ENCODE measurements around the gene SORBS2. TPM values are rescaled to one million over a fixed set of nuclear protein-coding genes. Genes with fewer than 3 reads are reported as not detected.
A peak's percentile ranks its signal among the peaks of the same experiment; 100 is the strongest.

The SORBS2 gene
- total RNA-seq, 1 experiment from 2014 or later: 0.34 TPM

- Histone ChIP-seq H3K9me2 (ENCODE audit: insufficient read depth) (no peaks in the 10 kb centered on the region), H3K9ac (ENCODE audit: low read length) (no peak overlapping the region), H3K79me2 (ENCODE audit: insufficient read depth, low read length) (no peaks in the 10 kb centered on the region), H3K4me3 (replicated peaks in 1 of 2; ENCODE audit: low read depth in 1 of 2, low read length in 2 of 2) (0 out of 4 replicates have a peak overlapping the region, but pooled peaks of 1 of the 2 experiments have one; percentile 76), H2AFZ (ENCODE audit: low read depth, low read length, poor library complexity, severe bottlenecking) (peak overlapping the region; percentile 81), H3K27ac (ENCODE audit: low read depth, low read length) (no peak overlapping the region), H3K9me3 (ENCODE audit: control insufficient read depth in 1 of 2, insufficient read depth in 1 of 2, low read depth in 1 of 2, low read length in 2 of 2) (no peaks in the 10 kb centered on the region), H3K4me2 (ENCODE audit: low read length) (peak overlapping the region; percentile 93), H3K27me3 (ENCODE audit: insufficient read depth, low read length) (no peaks in the 10 kb centered on the region), H3K4me1 (ENCODE audit: control insufficient read depth in 1 of 2, insufficient read depth in 2 of 2, low read length in 2 of 2) (peaks cover 2 to 13% of the 10 kb centered on the region in 2 experiments; a peak in 2 of 4 replicates), H3K36me3 (ENCODE audit: control insufficient read depth in 1 of 2, insufficient read depth in 2 of 2, low read length in 2 of 2) (no peaks in the 10 kb centered on the region), H4K20me1 (ENCODE audit: insufficient read depth) (no peaks in the 10 kb centered on the region)
- ATAC-seq (no peak), DNase-seq (ENCODE audit: low read depth, low spot score) (no peak)
- POLR2A ChIA-PET: interaction anchor here (0.8 kb wide), 1 partner anchor 37 kb away, joined by 3 read pairs; no protein-coding TSS in a partner anchor
- CTCF ChIA-PET: no interaction called here
- no TSS peak for BruUV-seq (replicated peaks)
- intact Hi-C loops (cut with micrococcal nuclease): no loop called here
- TF ChIP-seq CTCF (IDR thresholded peaks at IDR 0.05 in 2 of 3, conservative IDR thresholded peaks at IDR 0.05 in 1 of 3; ENCODE audit: borderline replicate concordance in 1 of 3, insufficient read depth in 1 of 3, low read depth in 2 of 3, low read length in 2 of 3) (no peak), EZH2 (IDR thresholded peaks at IDR 0.05) (no peak), EZH2phosphoT487 (IDR thresholded peaks at IDR 0.05; ENCODE audit: borderline replicate concordance) (no peak), JUND (IDR thresholded peaks at IDR 0.05) (no peak), SIN3A (IDR thresholded peaks at IDR 0.05; ENCODE audit: low read depth) (no peak), POLR2A (IDR thresholded peaks at IDR 0.05; ENCODE audit: borderline replicate concordance, extremely low read depth, insufficient read depth, insufficient read length) (no peak), SP1 (IDR thresholded peaks at IDR 0.05; ENCODE audit: low read depth) (no peak), ZBTB33 (IDR thresholded peaks at IDR 0.05; ENCODE audit: extremely low read depth, insufficient replicate concordance, low read length) (no peak), POLR2AphosphoS5 (IDR thresholded peaks at IDR 0.05; ENCODE audit: low read depth, low read length) (no peak), EGR1 (IDR thresholded peaks at IDR 0.05; ENCODE audit: low read depth) (no peak), CEBPB (IDR thresholded peaks at IDR 0.05; ENCODE audit: low read depth) (no peak), ZFX (IDR thresholded peaks at IDR 0.05) (no peak), TCF7L2 (IDR thresholded peaks at IDR 0.05; ENCODE audit: borderline replicate concordance, extremely low read depth, insufficient read depth, insufficient read length) (no peak), FOSL1 (IDR thresholded peaks at IDR 0.05; ENCODE audit: low read depth) (no peak), SRF (IDR thresholded peaks at IDR 0.05; ENCODE audit: low read depth) (no peak), ELF1 (IDR thresholded peaks at IDR 0.05; ENCODE audit: borderline replicate concordance, low read depth) (no peak)
- TF ChIP-seq, protein P1, sequence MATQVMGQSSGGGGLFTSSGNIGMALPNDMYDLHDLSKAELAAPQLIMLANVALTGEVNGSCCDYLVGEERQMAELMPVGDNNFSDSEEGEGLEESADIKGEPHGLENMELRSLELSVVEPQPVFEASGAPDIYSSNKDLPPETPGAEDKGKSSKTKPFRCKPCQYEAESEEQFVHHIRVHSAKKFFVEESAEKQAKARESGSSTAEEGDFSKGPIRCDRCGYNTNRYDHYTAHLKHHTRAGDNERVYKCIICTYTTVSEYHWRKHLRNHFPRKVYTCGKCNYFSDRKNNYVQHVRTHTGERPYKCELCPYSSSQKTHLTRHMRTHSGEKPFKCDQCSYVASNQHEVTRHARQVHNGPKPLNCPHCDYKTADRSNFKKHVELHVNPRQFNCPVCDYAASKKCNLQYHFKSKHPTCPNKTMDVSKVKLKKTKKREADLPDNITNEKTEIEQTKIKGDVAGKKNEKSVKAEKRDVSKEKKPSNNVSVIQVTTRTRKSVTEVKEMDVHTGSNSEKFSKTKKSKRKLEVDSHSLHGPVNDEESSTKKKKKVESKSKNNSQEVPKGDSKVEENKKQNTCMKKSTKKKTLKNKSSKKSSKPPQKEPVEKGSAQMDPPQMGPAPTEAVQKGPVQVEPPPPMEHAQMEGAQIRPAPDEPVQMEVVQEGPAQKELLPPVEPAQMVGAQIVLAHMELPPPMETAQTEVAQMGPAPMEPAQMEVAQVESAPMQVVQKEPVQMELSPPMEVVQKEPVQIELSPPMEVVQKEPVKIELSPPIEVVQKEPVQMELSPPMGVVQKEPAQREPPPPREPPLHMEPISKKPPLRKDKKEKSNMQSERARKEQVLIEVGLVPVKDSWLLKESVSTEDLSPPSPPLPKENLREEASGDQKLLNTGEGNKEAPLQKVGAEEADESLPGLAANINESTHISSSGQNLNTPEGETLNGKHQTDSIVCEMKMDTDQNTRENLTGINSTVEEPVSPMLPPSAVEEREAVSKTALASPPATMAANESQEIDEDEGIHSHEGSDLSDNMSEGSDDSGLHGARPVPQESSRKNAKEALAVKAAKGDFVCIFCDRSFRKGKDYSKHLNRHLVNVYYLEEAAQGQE (IDR thresholded peaks at IDR 0.05; ENCODE audit: low read depth): no peak
- RAD21 ChIA-PET (ENCODE audit: low non-redundant PET in 1 of 2, low total read pairs in 2 of 2, uncharacterized antibody in 2 of 2, unreplicated experiment in 2 of 2): no interaction called here
Measured at GRCh38 chr4:185536411-185536709, 275.6 kb downstream of the SORBS2 start.
